Measurements from ENCODE around the gene TMEM132D. TPM values are rescaled to one million over a fixed set of nuclear protein-coding genes. Genes with fewer than 3 reads are reported as not detected.

The TMEM132D gene
- total and polyA plus RNA-seq, 2 of the 8 experiments (the other 6 are each of a cell fraction or from before 2014, with no cell fraction given) = 3.5 to 10.1 TPM

- no peak overlapping the region for H3K14ac ChIP-seq (ENCODE audit: insufficient read length)
- no peak overlapping the region for H3K9ac ChIP-seq (replicated peaks in 1 of 4; ENCODE audit: extremely low read depth in 1 of 4, low read depth in 3 of 4, low read length in 3 of 4)
- no peaks in the 10 kb centered on the region for H3K79me1 ChIP-seq (ENCODE audit: low read depth, low read length)
- FAIRE-seq = no peak
- no peak overlapping the region for H2BK15ac ChIP-seq (ENCODE audit: low read length)
- H3K4me3 ChIP-seq (ENCODE audit: extremely low read depth in 1 of 4, insufficient read depth in 2 of 4, low read depth in 3 of 4, low read length in 4 of 4) = no peak overlapping the region
- no peak overlapping the region for H2BK20ac ChIP-seq (ENCODE audit: low read length)
- no peak overlapping the region for H3K27ac ChIP-seq (ENCODE audit: low read depth, low read length)
- H3K56ac ChIP-seq (replicated peaks; ENCODE audit: insufficient read length, low read depth, low read length) = no peak overlapping the region
- no peaks in the 10 kb centered on the region for H4K20me1 ChIP-seq (replicated peaks in 1 of 2; ENCODE audit: control insufficient read depth in 1 of 2, insufficient read depth in 2 of 2, low read length in 2 of 2)
- H2BK5ac ChIP-seq (ENCODE audit: low read depth, low read length) = no peak overlapping the region
- POLR2A ChIA-PET (ENCODE audit: partially characterized antibody) = no interaction called here
- H3K23ac ChIP-seq (ENCODE audit: insufficient read length) = no peak overlapping the region
- H3K27me3 ChIP-seq (replicated peaks in 1 of 4; ENCODE audit: control insufficient read depth in 3 of 4, extremely low read depth in 1 of 4, insufficient read depth in 3 of 4, low read length in 3 of 4) = no peaks in the 10 kb centered on the region; a peak in 1 of 7 replicates
- DNase-seq (ENCODE audit: low read depth in 1 of 2, low spot score in 2 of 2) = no peak
- no peak overlapping the region for H2BK120ac ChIP-seq (replicated peaks; ENCODE audit: low read depth, low read length)
- CTCF ChIA-PET (ENCODE audit: partially characterized antibody) = interaction anchor here (0.7 to 1.5 kb wide), 4 partner anchors 12 to 65 kb away, joined by 3 to 5 read pairs (median 3); no protein-coding TSS in a partner anchor
- no peak overlapping the region for H2BK12ac ChIP-seq (ENCODE audit: low read depth, low read length)
- peaks cover 0 to 3% (median 0%) of the 10 kb centered on the region in 4 experiments; a peak in 3 of 7 replicates for H3K4me1 ChIP-seq (replicated peaks in 1 of 4; ENCODE audit: control insufficient read depth in 3 of 4, insufficient read depth in 4 of 4, low read length in 3 of 4)
- no peak overlapping the region for H3K4me2 ChIP-seq (ENCODE audit: insufficient read depth in 1 of 2, low read depth in 2 of 2, low read length in 2 of 2)
- WGBS, 2 experiments (ENCODE audit: extremely low coverage in 1 of 2, insufficient coverage in 1 of 2, insufficient read length in 1 of 2, insufficient replicate concordance in 2 of 2, low coverage in 1 of 2, low lambda C conversion rate in 2 of 2, missing lambda C conversion rate in 1 of 2) = 88% methylated on average over 15 of the region's 15 CpGs; no CpG with 5 or more reads in 1 of the 2 experiments
- no peaks in the 10 kb centered on the region for H3K9me3 ChIP-seq (ENCODE audit: insufficient read depth in 2 of 2, low read depth in 1 of 2, low read length in 1 of 2)
- no peak overlapping the region for H2AFZ ChIP-seq (ENCODE audit: low read length)
- H4K8ac ChIP-seq (ENCODE audit: extremely low read depth, insufficient read depth, low read length) = no peak overlapping the region
- no peak overlapping the region for H2AK5ac ChIP-seq (ENCODE audit: low read depth, low read length)
- H3K79me2 ChIP-seq (ENCODE audit: control insufficient read depth in 1 of 2, insufficient read depth in 2 of 2, low read length in 2 of 2) = no peaks in the 10 kb centered on the region
- H4K91ac ChIP-seq (replicated peaks; ENCODE audit: insufficient read length, low read length) = no peak overlapping the region
- no peaks in the 10 kb centered on the region for H3K36me3 ChIP-seq (ENCODE audit: control insufficient read depth in 2 of 4, insufficient read depth in 4 of 4, low read length in 3 of 4)
- H3K4ac ChIP-seq (replicated peaks; ENCODE audit: insufficient read length, low read depth, low read length) = no peak overlapping the region
- TF ChIP-seq EP300 (IDR thresholded peaks at IDR 0.05; ENCODE audit: borderline replicate concordance in 1 of 2, low read depth in 2 of 2, low read length in 2 of 2) = no peak
- no peak for TF ChIP-seq SUZ12 (IDR thresholded peaks at IDR 0.05; ENCODE audit: low read length)
- no peak for TF ChIP-seq CTBP2 (IDR thresholded peaks at IDR 0.05; ENCODE audit: borderline replicate concordance, insufficient read depth, insufficient read length, low read length)
- TF ChIP-seq RAD21 (IDR thresholded peaks at IDR 0.05 in 1 of 2, conservative IDR thresholded peaks at IDR 0.05 in 1 of 2; ENCODE audit: low read depth in 2 of 2, low read length in 2 of 2) = peak in 1 of 2 experiments; percentile 14; a peak in 1 of 4 replicates
- no peak for TF ChIP-seq KDM5A (IDR thresholded peaks at IDR 0.05; ENCODE audit: low read length)
- TF ChIP-seq, protein P1, sequence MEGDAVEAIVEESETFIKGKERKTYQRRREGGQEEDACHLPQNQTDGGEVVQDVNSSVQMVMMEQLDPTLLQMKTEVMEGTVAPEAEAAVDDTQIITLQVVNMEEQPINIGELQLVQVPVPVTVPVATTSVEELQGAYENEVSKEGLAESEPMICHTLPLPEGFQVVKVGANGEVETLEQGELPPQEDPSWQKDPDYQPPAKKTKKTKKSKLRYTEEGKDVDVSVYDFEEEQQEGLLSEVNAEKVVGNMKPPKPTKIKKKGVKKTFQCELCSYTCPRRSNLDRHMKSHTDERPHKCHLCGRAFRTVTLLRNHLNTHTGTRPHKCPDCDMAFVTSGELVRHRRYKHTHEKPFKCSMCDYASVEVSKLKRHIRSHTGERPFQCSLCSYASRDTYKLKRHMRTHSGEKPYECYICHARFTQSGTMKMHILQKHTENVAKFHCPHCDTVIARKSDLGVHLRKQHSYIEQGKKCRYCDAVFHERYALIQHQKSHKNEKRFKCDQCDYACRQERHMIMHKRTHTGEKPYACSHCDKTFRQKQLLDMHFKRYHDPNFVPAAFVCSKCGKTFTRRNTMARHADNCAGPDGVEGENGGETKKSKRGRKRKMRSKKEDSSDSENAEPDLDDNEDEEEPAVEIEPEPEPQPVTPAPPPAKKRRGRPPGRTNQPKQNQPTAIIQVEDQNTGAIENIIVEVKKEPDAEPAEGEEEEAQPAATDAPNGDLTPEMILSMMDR (IDR thresholded peaks at IDR 0.05; ENCODE audit: control extremely low read depth in 1 of 3, insufficient read depth in 1 of 3, low read depth in 1 of 3, low read length in 3 of 3) = peak in 1 of 3 experiments; percentile 12; a peak in 1 of 4 replicates
- TF ChIP-seq MAX (IDR thresholded peaks at IDR 0.05) = no peak
- no peaks in the 10 kb centered on the region for H3K23me2 ChIP-seq (ENCODE audit: low read depth, low read length)
- no peak overlapping the region for H4K5ac ChIP-seq (ENCODE audit: insufficient read length, low read depth, low read length)
- no peak overlapping the region for H3K18ac ChIP-seq (ENCODE audit: extremely low read depth, low read length)
Observed at GRCh38 chr12:129034558-129035289, 869.1 kb downstream of the TMEM132D start.

Measured in H1 (cell line).